GM18508 (cell line): ENCODE results near the gene AP1S3.
A peak's percentile ranks its signal among the peaks of the same experiment; 100 is the strongest.
"Not testable (repeated sequence)": the region's sequence is repeated elsewhere in the genome, so short reads cannot be mapped to it uniquely, and the experiment has no call there.

Experiments
- ATAC-seq: cut with Tn5 transposase; IDR thresholded peaks from one replicate; pipeline ENCODE4 v1.9.1; 2021; ENCODE audit warnings: moderate number of reproducible peaks; ENCODE audit not compliant: insufficient read depth, unreplicated experiment

AP1S3 gene

DNA sequence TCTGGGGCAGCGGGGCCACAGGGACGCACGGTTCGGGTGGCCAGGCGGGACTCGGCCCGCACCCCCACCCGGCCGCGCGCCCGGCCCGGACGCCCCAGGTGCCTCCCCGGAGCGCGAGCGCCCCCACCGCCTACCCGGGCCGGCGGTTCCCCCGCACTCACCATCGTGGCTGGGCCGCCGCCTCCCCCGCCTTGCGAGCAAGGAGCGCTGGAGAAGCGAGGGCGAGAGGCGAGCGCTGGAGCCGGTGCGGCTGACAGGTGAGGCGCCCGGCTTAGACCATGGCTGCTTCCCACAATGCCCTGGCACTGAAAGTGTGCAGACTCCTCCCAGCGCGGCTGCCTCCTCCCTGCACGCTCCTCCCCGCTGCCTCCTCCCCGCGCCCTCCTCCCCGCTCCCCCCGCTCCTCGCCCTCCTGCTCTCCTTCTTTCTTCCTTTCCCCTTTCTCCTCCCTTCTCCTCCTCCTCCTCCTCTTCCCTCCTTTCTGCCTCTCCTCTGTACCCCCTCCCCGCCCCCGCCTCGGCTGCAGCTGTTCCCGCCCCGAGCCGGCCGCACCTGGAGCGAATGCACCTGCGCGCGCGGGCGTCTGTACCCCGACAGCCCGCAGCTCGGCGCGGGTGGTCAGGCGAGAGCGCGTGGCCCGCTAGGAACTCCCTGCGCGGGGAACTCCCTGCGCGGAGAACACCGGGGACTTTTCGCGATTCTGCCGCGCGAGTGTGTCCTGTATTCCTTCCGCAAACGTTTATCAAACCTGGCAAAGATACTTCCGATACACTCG lies at the start of gene AP1S3:
Gene AP1S3, minus strand, starts transcription at position 296 of the 775 bp plus-strand sequence. Its CDS starts 132 bp downstream, at position 164.
- ATAC-seq, result peak; percentile 50

DNA sequence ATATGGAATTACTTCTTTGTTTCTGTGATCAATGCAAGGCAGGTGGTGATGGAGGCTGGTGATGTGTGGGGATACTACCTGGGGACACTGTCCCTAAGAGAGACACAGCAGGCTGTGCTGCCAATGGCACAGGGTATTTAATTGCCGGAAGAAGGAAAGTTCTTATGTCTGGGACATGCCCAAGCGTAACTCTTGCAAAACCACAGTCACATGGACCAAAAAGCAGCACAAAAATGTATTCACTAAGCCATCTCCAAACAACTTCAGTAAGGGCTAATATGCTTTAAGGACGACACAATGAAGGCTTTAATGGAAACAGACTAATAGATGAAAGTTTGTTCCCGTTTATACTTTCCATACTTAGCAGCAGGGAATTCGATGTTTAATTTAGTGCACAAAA lies 49.7 kb upstream of the AP1S3 start:
- no peak for ATAC-seq

DNA sequence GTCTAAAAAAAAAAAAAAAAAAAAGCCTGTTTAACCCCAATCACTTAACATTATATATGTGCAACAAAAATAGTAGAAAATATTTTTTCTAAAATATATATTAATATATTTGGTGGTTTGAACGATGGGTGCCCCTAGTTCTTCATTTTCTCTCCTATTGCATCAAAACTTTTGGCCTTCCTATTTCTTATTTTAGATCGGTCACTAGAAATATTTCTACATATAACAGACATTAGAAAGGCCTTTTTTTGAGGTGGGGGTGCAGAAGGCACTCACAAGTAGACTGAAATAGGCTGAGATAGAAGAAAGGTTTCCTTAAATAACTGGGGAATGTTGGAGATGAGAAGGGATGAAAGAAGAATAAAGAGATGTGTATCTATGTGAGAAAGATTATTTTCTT lies 49.3 kb upstream of the AP1S3 start:
- no peak for ATAC-seq

DNA sequence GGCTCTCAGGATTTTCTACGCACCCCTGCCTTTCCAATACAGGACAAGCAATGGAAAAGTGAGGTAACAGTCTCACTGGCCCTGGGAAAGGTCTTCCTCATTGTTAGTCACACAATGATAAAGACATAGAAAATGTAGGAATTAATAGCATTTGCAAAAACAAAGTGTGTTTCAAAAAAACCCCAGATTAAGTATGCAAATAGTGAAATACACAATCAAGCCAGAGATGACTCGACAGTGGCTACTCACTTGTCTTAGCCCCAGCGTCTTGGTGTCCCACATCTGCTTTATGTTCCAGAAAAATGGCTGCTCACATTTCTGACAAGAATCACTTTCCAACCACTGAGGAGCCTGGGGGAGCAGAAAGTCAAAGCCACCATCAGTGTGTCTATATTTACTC lies 47.0 kb upstream of the AP1S3 start:
- ATAC-seq, result peak; percentile 57

DNA sequence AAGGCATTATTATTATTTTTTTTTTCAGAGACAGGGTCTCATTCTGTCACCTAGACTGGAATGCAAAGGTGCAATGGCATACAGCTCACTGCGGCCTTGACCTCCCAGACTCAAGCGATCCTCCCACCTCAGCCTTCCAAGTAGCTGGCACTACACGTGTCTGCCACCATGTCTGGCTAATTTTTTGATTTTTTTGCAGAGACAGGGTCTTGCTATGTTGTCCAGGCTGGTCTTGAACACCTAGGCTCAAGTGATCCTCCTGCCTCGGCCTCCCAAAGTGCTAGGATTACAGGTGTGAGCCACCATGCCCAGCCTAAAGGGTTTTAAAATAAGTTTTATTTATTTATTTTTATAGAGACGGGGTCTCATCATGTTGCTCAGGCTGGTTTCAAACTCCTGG lies 45.3 kb upstream of the AP1S3 start:
- no peak for ATAC-seq

DNA sequence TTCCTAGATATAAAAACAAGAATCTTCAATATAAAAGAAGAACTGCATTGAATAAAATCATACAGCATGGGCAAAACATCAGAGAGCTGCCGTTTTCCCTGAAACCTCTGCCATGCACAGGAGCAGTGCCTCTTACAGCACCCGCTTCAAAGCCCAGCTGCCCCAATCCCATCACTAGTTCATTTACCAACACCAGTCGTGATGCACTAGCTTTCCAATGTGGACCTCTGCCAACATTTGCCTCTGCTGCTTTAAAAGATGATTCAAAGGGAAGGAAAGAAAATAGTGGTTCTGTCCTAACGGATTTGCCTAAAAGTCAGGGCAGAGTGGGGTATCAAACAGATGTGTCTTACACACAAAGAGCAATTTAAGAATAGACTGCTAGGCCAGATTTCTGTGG lies 43.4 kb upstream of the AP1S3 start:
- no peak for ATAC-seq

DNA sequence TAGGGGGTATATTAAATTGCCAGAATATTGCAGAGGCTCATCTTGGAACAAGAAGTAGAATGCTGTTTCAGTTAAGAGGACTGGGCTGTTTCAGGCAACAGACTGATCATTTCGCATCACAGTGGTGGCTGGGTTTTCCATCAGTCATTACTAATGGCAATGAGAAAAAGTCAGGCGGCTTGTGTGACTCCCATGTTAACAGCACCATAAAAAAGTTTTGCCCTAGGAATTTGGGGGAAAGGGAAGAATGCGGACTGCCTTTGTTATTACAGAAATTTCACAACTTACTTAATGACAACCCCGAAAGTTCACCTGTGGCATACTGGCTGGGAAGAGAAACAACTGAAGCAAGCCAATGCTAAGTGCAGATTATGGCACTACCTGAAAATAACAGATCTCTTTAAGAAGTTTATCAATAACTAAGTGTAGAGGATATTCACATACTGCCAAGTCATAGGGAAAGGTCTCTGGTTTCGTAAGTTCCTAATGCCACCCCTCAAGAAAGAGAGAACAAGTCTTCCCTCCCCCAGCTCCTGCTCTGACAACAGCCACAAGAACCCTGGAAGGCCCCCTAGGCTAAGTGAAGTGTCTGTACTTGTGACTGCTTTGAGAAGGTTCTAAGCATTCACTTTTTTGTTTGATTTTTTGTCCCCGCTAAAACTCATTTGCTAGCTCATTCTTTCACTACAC lies 40.5 kb upstream of the AP1S3 start:
- peak; percentile 96 for ATAC-seq

DNA sequence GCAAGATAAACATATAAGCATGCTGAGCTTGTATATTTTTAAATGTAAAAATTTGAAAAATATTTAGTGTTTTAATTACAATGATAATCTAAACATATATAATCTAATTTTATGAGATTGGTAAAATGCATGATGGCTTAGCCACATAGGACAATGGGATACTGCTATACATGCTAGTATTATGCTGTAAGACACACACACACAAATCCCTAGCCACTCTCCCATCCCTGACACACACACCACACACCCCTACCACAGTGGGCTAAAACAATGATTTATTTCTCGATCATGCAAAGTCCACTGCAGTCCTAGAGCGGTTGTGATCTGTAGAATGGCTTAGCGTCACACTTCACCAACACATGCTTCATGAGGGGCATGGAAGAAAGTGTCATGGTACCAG lies 36.3 kb upstream of the AP1S3 start:
- ATAC-seq, result no peak

DNA sequence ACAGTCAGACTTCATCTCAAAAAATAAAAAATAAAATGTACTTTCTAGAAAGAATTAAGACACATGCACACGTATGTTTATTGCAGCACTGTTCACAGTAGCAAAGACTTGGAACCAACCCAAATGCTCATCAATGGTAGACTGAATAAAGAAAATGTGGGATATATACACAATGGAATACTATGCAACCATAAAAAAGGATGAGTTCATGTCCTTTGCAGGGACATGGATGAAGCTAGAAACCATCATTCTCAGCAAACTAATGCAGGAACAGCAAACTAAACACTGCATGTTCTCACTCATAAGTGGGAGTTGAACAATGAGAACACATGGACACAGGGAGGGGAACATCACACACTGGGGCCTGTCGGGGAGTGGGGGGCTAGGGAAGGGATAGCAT lies 35.4 kb upstream of the AP1S3 start:
- not testable (repeated sequence) for ATAC-seq

DNA sequence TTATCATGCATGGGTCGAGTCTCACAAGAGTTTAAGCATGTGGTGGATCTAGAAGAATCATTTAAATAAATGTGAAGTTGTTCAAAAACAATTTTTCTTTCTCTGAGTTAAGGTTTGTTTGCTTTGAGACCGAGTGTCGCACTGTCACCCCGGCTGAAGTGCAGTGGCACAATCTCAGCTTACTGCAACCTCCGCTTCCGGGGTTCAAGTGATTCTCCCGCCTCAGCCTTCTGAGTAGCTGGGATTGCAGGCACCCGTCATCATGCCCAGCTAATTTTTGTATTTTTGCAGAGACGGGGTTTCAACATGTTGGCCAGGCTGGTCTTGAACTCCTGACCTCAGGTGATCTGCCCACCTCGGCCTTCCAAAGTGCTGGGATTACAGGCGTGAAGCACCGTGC lies 34.3 kb upstream of the AP1S3 start:
- not testable (repeated sequence) for ATAC-seq

DNA sequence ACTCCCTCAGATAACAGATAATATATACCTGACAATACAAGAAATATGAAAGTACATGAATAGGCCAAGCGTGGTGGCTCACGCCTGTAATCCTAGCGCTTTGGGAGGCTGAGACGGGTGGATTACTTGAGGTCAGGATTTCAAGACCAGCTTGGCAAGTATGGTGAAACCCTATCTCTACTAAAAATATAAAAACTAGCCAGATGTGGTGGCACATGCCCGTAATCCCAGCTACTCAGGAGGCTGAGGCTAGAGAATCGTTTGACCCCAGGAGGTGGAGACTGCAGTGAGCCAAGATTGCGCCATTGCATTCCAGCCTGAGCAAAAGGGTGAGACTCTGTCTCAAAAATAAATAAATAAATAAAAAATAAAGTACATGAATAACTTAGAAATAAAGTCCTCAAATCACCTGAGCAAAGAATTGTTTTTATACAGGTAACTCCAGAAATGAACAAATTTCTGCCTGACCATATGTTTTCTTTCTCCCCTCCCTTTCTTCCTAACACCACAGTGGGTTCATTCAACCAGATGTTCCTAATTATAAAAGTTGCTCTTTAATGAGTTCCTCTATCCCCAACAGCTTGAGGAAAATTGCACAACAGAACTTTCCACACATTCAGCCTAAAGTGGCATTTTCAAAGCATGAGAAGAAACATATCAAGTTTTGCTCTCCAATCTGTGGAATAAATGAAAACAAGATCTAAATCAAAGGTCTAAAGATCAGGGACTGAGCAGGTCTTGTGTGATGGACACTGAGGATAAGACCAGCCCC lies 33.6 kb upstream of the AP1S3 start:
- ATAC-seq, result no peak

DNA sequence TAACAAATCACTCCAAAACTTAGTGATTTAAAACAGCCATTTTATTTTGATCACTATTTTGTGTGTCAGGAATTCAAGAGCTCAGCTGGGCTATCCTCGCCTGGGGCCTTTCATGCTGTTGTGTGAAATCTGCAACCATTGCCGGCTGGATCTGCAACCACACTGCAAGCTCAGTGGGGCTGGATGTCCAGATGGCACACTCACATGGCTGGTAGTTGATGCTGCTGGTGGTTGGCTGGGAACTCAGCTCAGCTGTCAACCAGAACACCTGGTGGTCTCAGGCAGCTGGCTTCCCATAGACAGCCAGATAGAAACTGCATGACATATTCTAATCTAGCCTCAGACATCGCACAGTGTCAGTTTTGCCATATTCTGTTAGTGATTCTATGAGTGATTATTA lies 30.6 kb upstream of the AP1S3 start:
- no peak for ATAC-seq

DNA sequence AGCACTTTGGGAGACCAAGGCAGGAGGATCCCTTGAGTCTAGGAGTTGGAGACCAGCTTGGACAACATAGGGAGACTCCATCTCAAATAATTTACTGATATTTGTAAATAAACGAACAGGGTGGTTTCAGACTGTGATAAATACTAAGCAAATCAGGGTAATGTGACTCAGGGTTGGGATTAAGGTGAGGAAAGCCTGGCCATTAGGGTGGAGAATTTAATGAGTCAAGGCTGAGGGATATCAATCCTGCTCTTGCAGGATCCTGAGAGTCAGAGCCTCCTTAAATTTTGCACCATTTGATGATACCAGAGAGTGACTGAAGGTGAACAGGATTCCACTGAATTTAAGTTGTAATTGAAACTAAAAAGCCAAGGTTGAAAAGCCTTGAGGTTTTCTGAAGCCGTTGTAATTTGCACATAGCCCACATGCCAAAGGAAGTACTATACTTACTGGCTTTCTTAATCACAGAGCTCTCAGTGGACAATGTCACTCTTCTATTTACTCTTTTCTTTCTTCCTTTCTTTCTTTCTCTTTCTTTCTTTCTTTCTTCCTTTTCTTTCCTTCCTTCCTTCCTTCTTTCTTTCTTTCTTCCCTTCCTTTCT lies 28.6 kb upstream of the AP1S3 start:
- no peak for ATAC-seq

DNA sequence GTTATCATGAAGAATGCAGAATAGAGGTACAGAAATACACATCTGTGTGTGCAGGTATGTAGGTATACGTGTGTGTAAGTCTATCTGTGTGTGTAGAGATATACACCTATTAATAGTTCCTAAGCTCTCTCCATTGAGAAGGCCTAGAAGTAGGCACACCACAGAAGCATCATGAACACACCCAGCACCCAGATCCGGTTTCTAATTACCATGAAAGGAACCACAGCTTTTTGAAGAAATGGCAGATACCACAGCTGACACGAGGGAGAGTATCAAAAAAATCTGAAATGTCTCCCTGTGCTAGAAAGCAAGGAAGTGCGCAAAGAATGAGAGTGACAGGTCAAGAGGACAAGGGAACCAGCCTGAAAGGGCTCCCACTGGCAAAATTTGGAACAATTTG lies 27.7 kb upstream of the AP1S3 start:
- ATAC-seq, result no peak

DNA sequence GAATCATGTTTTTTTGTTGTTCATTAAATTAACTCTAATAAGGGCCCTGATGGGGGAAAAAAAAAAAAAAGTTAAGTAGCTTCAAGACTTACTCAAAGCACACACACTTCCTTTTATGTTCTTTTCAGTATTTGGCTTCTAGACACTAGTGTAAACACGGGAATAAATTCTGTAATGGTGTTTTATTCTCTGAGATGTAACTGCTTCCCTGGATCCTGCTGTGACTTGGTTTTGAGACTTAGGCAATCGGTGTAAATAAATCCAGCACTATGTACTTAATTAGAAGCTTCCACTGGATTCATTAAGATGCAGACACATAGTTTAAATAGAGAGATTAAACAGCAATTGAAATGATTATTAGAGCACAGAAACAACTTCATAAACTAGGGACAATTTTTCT lies 26.1 kb upstream of the AP1S3 start:
- no peak for ATAC-seq

DNA sequence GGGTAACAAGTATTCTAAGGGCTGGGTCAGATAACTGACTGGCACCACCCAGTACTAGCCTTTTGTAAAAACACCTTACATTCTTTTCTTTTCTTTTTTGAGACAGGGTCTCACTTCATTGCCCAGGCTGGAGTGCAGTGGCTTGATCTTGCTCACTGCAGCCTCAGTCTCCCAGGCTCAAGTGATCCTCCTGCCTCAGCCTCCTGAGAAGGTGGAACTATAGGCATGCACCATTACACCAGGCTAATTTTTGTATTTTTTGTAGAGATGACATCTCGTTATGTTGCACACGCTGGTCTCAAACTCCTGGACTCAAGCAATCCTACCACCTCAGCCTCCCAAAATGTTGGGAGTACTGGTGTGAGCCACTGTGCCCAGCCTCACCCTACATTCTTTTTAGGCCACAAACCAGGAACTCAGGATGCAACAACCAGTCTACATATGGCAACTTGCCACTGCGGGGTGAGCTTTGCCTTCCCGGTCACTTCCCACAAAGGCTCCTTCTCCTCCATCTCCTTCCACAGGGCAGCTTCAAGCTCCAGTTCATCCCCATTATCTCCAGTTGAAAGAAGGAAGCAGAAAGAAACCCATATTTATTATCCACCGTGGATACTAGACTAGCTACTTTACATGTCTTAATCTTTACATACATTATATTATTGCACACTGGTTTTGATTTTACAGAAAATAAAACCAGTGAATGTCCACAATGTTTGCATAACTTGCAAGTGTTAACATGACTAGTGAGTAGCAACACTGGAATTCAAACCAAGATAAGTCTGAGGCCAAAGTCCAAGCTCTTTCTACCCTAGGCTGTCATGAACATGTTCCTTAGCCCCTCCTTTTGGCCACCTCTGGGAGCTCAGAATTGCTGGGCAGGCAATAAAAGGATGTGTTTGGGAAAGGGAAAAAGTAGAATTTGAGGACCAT lies 23.7 kb upstream of the AP1S3 start:
- ATAC-seq, result no peak

DNA sequence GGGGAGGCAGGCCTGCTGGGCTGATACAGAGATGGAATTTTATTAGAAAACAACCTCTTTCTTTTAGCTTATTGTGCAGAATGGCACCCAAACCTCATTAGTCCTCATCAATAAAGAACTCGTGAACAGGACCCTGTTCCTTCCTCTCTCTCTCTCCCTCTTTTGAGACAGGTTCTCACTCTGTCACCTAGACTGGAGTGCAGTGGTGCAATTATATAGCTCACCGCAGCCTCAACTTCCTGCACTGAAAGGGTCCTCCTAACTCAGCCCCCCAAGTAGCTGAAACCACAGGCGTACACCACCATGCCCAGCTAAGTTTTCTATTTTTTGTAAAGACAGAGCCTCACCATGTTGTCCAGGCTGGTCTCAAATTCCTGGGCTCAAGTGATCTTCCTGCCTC lies 21.7 kb upstream of the AP1S3 start:
- no peak for ATAC-seq

DNA sequence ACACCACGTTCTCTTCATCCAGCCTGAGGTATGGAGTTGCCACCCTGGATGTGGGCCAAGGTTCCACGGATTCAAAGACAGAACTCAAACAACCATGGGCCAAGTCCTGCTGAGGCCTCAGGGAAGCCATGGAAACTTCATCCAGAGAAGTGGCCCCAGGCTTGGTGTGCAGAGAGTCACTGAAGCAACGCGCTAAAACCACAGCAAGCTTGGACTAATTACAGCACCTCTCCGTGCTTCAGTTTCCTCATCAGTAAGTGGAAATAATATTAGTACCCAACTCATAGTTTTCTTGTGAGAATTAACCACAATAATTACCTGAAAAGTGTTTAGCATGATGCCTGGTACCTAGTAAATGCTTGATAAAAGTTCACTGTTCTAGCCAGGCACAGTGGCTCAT lies 19.2 kb upstream of the AP1S3 start:
- no peak for ATAC-seq

DNA sequence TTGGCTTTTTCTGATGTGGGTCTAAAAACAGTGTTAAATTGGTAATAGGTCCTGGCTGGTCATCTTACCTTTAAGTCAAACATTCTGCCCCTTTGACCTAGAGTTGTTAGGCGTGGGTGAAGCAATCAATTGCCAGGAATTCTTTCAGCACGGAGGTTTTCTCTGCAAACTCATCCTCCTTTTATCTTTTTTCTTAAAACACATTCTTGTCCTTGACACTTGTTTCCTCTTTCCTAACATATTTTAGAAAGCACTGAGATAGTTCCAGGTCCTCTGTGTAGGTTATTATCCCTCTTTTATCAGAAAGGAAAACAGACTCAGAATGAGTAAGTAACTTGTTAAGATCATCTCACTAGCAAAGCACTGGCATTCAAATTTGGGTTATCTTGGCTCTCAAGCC lies 18.6 kb upstream of the AP1S3 start:
- ATAC-seq, result no peak

DNA sequence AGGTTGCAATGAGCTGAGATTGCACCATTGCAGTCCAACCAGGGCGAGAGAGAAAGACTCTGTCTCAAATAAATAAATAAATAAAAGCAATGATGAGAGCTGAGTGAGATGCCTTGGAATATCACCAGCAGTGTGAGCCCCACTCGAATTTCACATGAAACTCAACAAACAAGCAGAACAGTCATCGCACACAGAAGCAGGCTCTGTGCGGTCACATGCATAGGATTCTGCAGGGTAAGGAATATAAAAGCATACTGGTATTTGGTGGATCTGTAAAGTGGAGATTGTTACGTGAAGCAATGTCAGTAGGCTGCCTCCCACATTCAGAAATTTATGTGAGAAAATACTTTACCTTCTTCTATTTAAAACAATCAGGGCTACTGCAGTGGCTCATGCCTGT lies 18.0 kb upstream of the AP1S3 start:
- no peak for ATAC-seq
